ENCODE measurements around the gene TOMM6.

TOMM6 gene

DNA sequence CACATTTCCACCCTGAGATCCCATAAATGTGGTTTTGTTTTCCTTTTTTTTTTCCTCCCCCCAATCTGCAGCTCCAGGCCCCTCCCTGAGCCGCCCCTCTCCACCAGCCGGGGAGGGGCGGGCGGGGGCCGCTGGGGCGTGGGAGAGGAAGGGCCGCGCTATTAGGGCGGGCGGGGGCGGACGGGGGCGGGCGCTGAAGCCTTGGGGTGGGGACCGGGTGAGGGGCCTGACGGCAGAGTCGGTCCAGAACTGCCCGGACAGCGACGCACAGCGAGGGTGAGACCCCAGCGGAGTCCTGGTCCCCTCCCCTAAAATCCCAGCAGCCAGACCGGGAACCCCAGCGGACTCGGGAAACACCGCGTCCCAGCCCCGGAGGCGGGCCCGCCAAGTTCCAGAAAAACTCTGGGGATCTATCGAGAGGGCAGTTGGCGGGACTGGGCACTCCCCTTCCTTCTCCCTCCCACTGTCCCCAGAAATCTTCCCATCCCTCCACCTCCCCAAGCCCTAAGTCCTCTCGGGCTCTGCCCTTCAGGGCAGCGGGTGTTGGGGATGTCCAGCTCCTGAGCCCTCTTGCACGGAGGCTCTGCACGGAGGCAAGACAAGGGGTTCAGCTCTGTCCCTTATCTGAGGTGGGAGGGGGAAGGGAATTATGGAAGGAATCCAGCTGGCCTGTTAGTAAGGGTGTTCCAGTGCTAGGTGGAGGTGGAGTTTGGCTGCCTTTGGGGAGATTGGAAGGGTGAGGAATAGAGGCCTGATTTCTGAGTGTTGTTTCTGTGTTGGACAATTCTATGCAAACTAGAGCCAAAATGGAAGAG lies 6.7 kb upstream of the TOMM6 start, which contains the start of gene PRICKLE4:
Gene PRICKLE4, plus strand, starts transcription at position 232 of the 815 bp plus-strand sequence. CDS start 2,692 bp downstream, outside the sequence.
- Histone ChIP-seq H3K9me3 (ENCODE audit: insufficient read depth, low read length) (no peaks in the 10 kb centered on the region), H3K36me3 (replicated peaks; ENCODE audit: low read depth, low read length) (no peaks in the 10 kb centered on the region), H3K4me1 (ENCODE audit: low read length) (peaks cover 39% of the 10 kb centered on the region), H3K79me2 (ENCODE audit: low read length) (peaks cover 5% of the 10 kb centered on the region; the same call in 1 of the 2 replicates), H3K27ac (ENCODE audit: low read length) (no peak within 1 kb of the TSS), H3K4me3 (ENCODE audit: low read length) (peak within 1 kb of the TSS; percentile 87), H3K27me3 (ENCODE audit: low read depth, low read length) (peaks cover 8% of the 10 kb centered on the region; the same call in 1 of the 2 replicates), H3K4me2 (ENCODE audit: low read length) (peak within 1 kb of the TSS; percentile 88), H3K9ac (ENCODE audit: low read length) (peak within 1 kb of the TSS; percentile 85), H2AFZ (ENCODE audit: low read depth, low read length) (peak within 1 kb of the TSS; percentile 48), H4K20me1 (ENCODE audit: insufficient read depth, low read length) (no peaks in the 10 kb centered on the region)
- TF ChIP-seq, protein P1, sequence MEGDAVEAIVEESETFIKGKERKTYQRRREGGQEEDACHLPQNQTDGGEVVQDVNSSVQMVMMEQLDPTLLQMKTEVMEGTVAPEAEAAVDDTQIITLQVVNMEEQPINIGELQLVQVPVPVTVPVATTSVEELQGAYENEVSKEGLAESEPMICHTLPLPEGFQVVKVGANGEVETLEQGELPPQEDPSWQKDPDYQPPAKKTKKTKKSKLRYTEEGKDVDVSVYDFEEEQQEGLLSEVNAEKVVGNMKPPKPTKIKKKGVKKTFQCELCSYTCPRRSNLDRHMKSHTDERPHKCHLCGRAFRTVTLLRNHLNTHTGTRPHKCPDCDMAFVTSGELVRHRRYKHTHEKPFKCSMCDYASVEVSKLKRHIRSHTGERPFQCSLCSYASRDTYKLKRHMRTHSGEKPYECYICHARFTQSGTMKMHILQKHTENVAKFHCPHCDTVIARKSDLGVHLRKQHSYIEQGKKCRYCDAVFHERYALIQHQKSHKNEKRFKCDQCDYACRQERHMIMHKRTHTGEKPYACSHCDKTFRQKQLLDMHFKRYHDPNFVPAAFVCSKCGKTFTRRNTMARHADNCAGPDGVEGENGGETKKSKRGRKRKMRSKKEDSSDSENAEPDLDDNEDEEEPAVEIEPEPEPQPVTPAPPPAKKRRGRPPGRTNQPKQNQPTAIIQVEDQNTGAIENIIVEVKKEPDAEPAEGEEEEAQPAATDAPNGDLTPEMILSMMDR (IDR thresholded peaks at IDR 0.05; ENCODE audit: low read depth, low read length), result no peak
- TF ChIP-seq EZH2phosphoT487 (IDR thresholded peaks at IDR 0.05; ENCODE audit: low read depth), result no peak

DNA sequence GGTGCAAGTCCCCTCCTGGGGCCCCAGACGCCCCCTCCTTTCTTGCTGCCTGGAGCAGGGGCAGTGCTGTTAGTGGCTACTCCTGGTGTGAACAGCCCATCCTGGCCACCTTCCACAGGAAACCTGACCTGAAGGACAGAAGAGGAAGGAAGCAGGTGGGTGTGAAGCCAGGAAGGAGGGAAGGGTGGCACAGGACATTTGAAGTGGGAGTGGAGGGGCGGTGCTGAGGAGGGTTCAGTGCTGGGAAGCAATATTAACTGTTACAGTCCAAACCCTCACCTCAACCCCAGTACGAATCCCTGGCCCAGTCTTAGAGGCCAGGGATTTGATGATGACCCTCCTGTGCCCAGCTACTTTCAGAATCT lies 6.1 kb upstream of the TOMM6 start:
- Histone ChIP-seq H3K9me3 (ENCODE audit: insufficient read depth, low read length) (no peaks in the 10 kb centered on the region), H3K4me2 (ENCODE audit: low read length) (peak overlapping the region; percentile 88), H3K9ac (ENCODE audit: low read length) (no peak overlapping the region), H3K27me3 (ENCODE audit: low read depth, low read length) (peaks cover 8% of the 10 kb centered on the region; the same call in 1 of the 2 replicates), H3K36me3 (replicated peaks; ENCODE audit: low read depth, low read length) (no peaks in the 10 kb centered on the region), H3K27ac (ENCODE audit: low read length) (no peak overlapping the region), H2AFZ (ENCODE audit: low read depth, low read length) (no peak overlapping the region; the same call in 1 of the 2 replicates), H3K79me2 (ENCODE audit: low read length) (peaks cover 5% of the 10 kb centered on the region; the same call in 1 of the 2 replicates), H3K4me3 (ENCODE audit: low read length) (peak overlapping the region; percentile 87), H4K20me1 (ENCODE audit: insufficient read depth, low read length) (no peaks in the 10 kb centered on the region), H3K4me1 (ENCODE audit: low read length) (peaks cover 42% of the 10 kb centered on the region)
- no peak for TF ChIP-seq EZH2phosphoT487 (IDR thresholded peaks at IDR 0.05; ENCODE audit: low read depth)
- TF ChIP-seq, protein P1 (IDR thresholded peaks at IDR 0.05; ENCODE audit: low read depth, low read length), result no peak

DNA sequence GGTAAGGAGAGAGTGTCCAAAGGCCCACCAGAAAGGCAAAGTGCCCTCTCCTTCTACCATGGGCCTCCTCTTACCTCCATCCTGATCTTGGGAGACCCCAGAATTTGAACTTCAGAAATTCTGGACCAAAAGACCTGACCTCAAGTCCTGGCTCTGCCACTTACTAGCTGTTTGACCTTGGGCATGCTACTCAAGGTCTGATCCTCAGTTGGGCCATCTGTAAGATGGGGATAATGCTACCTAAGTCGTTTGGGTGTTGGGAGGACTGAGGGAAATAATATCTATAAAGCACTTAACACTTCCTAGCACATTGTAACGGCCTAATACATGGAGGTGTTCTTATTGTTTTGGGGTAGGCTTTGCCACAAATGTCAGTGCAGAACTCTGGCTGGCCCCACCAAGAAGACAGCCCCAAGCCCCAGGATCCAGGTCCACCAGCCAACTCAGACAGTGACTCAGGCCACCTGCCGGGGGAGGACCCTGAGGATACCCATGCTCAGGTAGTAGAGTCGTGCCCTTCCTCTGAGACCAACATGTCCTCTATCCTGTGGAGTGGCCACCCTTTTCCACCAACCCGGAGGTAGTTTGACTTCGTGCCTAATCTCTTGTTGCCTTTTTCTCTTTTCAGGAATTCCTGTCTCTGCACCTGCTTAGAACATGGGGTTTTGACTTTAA lies 4.3 kb upstream of the TOMM6 start:
- peaks cover 11% of the 10 kb centered on the region for H3K79me2 ChIP-seq (ENCODE audit: low read length)
- no peaks in the 10 kb centered on the region for H3K9me3 ChIP-seq (ENCODE audit: insufficient read depth, low read length)
- peaks cover 8% of the 10 kb centered on the region; the same call in 1 of the 2 replicates for H3K27me3 ChIP-seq (ENCODE audit: low read depth, low read length)
- H3K36me3 ChIP-seq (replicated peaks; ENCODE audit: low read depth, low read length), result no peaks in the 10 kb centered on the region
- H3K4me1 ChIP-seq (ENCODE audit: low read length), result peaks cover 42% of the 10 kb centered on the region
- no peak overlapping the region for H3K4me2 ChIP-seq (ENCODE audit: low read length)
- H3K27ac ChIP-seq (ENCODE audit: low read length), result no peak overlapping the region
- TF ChIP-seq EZH2phosphoT487 (IDR thresholded peaks at IDR 0.05; ENCODE audit: low read depth), result no peak
- TF ChIP-seq, protein P1 (IDR thresholded peaks at IDR 0.05; ENCODE audit: low read depth, low read length), result no peak
- no peak overlapping the region for H3K4me3 ChIP-seq (ENCODE audit: low read length)
- H4K20me1 ChIP-seq (ENCODE audit: insufficient read depth, low read length), result no peaks in the 10 kb centered on the region
- H2AFZ ChIP-seq (ENCODE audit: low read depth, low read length), result no peak overlapping the region
- no peak overlapping the region for H3K9ac ChIP-seq (ENCODE audit: low read length)

GRCh38 chr6:41784581-41785171 lies 2.8 kb upstream of the TOMM6 start:
- Histone ChIP-seq H3K27me3 (ENCODE audit: low read depth, low read length) (peaks cover 8% of the 10 kb centered on the region; the same call in 1 of the 2 replicates), H4K20me1 (ENCODE audit: insufficient read depth, low read length) (no peaks in the 10 kb centered on the region), H3K9ac (ENCODE audit: low read length) (no peak overlapping the region), H2AFZ (ENCODE audit: low read depth, low read length) (no peak overlapping the region), H3K4me1 (ENCODE audit: low read length) (peaks cover 36% of the 10 kb centered on the region), H3K9me3 (ENCODE audit: insufficient read depth, low read length) (no peaks in the 10 kb centered on the region), H3K27ac (ENCODE audit: low read length) (no peak overlapping the region), H3K4me3 (ENCODE audit: low read length) (no peak overlapping the region), H3K79me2 (ENCODE audit: low read length) (peaks cover 20% of the 10 kb centered on the region), H3K4me2 (ENCODE audit: low read length) (peak overlapping the region; percentile 28), H3K36me3 (replicated peaks; ENCODE audit: low read depth, low read length) (peaks cover 9% of the 10 kb centered on the region)
- no peak for TF ChIP-seq EZH2phosphoT487 (IDR thresholded peaks at IDR 0.05; ENCODE audit: low read depth)
- TF ChIP-seq, protein P1 (IDR thresholded peaks at IDR 0.05; ENCODE audit: low read depth, low read length), result no peak
